ENCODE data around the gene VGF.
"Not testable (repeated sequence)": the region's sequence is repeated elsewhere in the genome, so short reads cannot be mapped to it uniquely, and the experiment has no call there.

Gene VGF

GRCh38 chr7:101205901-101206664 lies 40.7 kb upstream of the VGF start:
- H3K4me3 ChIP-seq (replicated peaks; ENCODE audit: low read depth, low read length), result no peak overlapping the region
- no peak for TF ChIP-seq CTCF (IDR thresholded peaks at IDR 0.05; ENCODE audit: low read length, missing control alignments)
- DNase-seq (ENCODE audit: low read depth), result no peak

DNA sequence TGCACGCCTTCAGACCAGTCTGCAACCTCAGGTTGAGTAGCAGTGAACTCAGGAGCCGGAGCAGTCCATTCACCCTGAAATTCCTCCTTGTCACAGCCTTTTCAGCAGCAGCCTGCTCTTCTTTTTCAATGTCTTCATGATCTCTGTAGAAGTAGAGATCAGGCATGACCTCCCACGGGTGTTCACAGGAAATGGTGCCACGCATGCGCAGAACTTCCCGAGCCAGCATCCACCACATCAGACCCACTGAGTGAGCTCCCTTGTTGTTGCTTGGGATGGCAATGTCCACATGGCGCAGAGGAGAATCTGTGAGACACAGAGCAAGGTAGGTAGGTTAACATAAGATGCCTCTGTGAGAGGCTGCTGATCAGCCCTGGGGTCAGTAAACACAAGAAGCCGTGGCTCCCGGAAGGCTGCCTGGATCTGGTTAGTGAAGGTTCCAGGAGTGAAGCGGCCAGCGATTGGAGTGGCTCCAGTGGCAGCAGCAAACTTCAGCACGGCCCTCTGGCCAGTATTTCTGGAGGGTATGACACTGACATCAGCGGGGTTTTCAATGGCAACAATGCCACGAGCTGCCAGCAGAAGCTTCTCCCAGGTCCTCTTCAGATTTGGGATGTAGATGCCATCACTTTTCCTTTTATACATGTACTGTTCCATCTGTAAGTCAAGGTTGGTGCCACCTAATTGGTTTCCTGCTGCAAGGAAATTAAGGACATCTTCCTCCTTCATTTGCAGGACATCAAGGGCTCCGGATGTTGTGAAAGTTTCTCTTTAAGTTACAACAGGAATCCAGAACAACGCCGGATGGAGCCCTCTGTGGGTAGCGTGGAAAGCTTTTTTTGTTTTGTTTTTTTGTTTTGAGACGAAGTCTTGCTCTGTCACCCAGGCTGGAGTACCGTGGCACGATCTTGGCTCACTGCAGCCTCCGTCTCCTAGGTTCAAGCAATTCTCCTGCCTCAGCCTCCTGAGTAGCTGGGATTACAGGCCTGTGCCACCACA lies 38.7 kb upstream of the VGF start:
- H3K4me3 ChIP-seq (replicated peaks; ENCODE audit: low read depth, low read length), result not testable (repeated sequence)
- peak; percentile 36 for DNase-seq (ENCODE audit: low read depth)

GRCh38 chr7:101202603-101202918 lies 37.2 kb upstream of the VGF start:
- TF ChIP-seq CTCF (IDR thresholded peaks at IDR 0.05; ENCODE audit: low read length, missing control alignments), result no peak
- H3K4me3 ChIP-seq (replicated peaks; ENCODE audit: low read depth, low read length), result no peak overlapping the region
- DNase-seq (ENCODE audit: low read depth), result no peak

- H3K4me3 ChIP-seq (replicated peaks; ENCODE audit: low read depth, low read length), result no peak overlapping the region
- DNase-seq (ENCODE audit: low read depth), result no peak
- TF ChIP-seq CTCF (IDR thresholded peaks at IDR 0.05; ENCODE audit: low read length, missing control alignments), result no peak
Measured at GRCh38 chr7:101201695-101202602, 36.6 kb upstream of the VGF start.

DNA sequence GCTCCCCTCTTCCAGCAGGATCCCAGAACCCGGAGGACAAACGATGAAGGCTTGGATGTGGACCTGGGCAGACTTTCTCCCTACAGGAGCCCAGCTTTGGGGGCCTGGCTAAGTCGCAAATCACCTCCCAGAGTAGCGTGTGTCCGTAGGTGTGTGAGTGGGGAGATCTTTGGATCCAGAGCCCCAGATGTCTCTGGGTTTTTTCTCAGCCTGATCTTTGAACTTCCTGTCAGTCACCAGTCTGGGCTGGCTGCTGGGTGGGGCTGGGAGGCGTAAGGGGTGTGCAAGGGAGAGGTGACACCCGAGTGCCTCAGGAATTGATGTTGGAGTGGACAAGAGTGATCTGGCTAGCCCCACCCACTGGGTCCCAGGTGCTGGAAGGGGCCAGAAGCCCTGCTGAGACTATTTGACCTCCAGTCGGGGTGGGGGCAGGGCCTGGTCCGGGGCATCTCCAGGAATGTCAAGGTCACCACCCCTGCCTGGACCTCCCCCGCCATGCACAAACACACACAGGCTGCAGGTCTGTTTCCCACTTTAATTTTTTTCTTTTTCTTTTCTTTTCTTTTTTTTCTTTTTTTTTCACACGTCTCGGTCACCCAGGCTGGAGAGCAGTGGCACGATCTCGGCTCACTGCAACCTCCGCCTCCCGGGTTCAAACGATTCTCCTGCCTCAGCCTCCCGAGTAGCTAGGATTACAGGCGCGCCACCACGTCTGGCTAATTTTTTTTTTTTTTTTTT lies 35.7 kb upstream of the VGF start, which contains the start of gene MOGAT3:
Gene MOGAT3 (minus strand): TSS at position 175 of the 738 bp plus-strand sequence. CDS start 182 bp downstream, outside the sequence.
- no peak within 1 kb of the TSS for H3K4me3 ChIP-seq (replicated peaks; ENCODE audit: low read depth, low read length)
- no peak for DNase-seq (ENCODE audit: low read depth)
- TF ChIP-seq CTCF (IDR thresholded peaks at IDR 0.05; ENCODE audit: low read length, missing control alignments), result no peak

DNA sequence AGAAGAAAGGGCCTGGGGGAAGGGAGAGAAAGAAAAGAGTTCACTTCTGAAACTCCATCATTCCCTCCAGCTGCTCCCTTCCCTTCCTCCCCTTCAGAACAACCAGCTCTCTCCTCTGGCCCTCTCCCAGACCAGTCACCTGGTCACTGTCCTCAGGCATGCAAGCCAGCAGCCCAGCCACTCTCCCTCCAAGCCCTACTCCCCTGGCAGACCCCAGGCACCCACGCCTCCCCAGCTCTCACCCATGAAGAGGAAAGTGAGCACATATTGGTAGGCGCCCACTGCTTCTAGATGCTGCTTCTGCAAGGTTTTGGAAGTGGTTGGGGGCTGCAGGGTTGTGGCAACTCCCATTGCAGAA lies 35.1 kb upstream of the VGF start:
- TF ChIP-seq CTCF (IDR thresholded peaks at IDR 0.05; ENCODE audit: low read length, missing control alignments), result no peak
- no peak overlapping the region for H3K4me3 ChIP-seq (replicated peaks; ENCODE audit: low read depth, low read length)
- DNase-seq (ENCODE audit: low read depth), result no peak

DNA sequence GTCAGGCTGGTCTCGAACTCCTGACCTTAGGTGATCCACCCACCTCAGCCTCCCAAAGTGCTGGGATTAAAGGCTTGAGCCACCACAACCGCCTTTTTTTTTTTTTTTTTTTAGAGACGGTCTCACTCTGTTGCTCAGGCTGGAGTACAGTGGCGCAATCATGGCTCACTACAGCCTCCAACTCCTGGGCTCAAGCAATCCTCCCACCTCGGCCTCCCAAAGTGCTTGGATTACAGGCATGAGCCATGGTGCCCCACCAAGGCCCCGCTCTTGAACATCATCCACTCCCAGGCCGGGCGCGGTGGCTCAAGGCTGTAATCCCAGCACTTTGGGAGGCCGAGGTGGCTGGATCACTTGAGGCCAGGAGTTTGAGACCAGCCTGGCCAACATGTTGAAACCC lies 34.2 kb upstream of the VGF start:
- not testable (repeated sequence) for H3K4me3 ChIP-seq (replicated peaks; ENCODE audit: low read depth, low read length); DNase-seq (ENCODE audit: low read depth)

Data from fibroblast of pulmonary artery (primary cell).